Tibial nerve (tissue), 4 donors: ENCODE results near the gene NARS2.

ENCODE experiments used
- EP300 ChIP-seq, 2 donors: sonication (generic); formaldehyde crosslinking; IDR thresholded peaks; one replicate each; pipeline ENCODE4 v1.6.1; 2017; ENCODE audit warnings: antibody characterized with exemption in 2 of 2, mild to moderate bottlenecking in 1 of 2
- POLR2A ChIP-seq, 2 donors: fragments of 450-650 bp; IDR thresholded peaks; one replicate each; pipeline ENCODE4 v1.6.1; 2017; ENCODE audit warnings: antibody characterized with exemption in 2 of 2, mild to moderate bottlenecking in 2 of 2, moderate library complexity in 2 of 2
- TF ChIP-seq, protein P1 (sequence below), 5 experiments: fragments of 200-600 bp in 3 of 5; fragments of 450-650 bp in 2 of 5; sonication (generic) in 3 of 5; IDR thresholded peaks; one replicate each; pipeline ENCODE4 v1.5.1; 2016 to 2019; ENCODE audit warnings: antibody characterized with exemption in 5 of 5, mild to moderate bottlenecking in 3 of 5, moderate library complexity in 2 of 5

- TF ChIP-seq, protein P1, sequence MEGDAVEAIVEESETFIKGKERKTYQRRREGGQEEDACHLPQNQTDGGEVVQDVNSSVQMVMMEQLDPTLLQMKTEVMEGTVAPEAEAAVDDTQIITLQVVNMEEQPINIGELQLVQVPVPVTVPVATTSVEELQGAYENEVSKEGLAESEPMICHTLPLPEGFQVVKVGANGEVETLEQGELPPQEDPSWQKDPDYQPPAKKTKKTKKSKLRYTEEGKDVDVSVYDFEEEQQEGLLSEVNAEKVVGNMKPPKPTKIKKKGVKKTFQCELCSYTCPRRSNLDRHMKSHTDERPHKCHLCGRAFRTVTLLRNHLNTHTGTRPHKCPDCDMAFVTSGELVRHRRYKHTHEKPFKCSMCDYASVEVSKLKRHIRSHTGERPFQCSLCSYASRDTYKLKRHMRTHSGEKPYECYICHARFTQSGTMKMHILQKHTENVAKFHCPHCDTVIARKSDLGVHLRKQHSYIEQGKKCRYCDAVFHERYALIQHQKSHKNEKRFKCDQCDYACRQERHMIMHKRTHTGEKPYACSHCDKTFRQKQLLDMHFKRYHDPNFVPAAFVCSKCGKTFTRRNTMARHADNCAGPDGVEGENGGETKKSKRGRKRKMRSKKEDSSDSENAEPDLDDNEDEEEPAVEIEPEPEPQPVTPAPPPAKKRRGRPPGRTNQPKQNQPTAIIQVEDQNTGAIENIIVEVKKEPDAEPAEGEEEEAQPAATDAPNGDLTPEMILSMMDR (IDR thresholded peaks at IDR 0.05) = no peak
- TF ChIP-seq POLR2A (IDR thresholded peaks at IDR 0.05) = no peak
- no peak for TF ChIP-seq EP300 (IDR thresholded peaks at IDR 0.05)
These were observed 102.3 kb downstream of the NARS2 start for GRCh38 chr11:78472382-78472781.
